ENCODE results near the gene SMCO1. TPM values are rescaled to one million over a fixed set of nuclear protein-coding genes. Genes with fewer than 3 reads are reported as not detected.
"Not testable (repeated sequence)": the region's sequence is repeated elsewhere in the genome, so short reads cannot be mapped to it uniquely, and the experiment has no call there.

The SMCO1 gene
- total and polyA plus RNA-seq, 2 of the 4 experiments (the other 2 are of a cell fraction), result not detected

GRCh38 chr3:196513697-196514349 is 1.3 kb downstream of the SMCO1 start:
- in situ Hi-C loops (cut with MboI; ENCODE audit: low sequenced_read_pairs) (loop anchor here (10.0 kb wide), 1 partner anchor 439 kb away; no protein-coding TSS in a partner anchor), dilution Hi-C loops (cut with HindIII; ENCODE audit: low sequenced_read_pairs, unreplicated experiment) (no loop called here), intact Hi-C loops (cut with micrococcal nuclease) (no loop called here)
- 81% methylated on average over 4 of the region's 8 CpGs; no CpG with 5 or more reads in 1 of the 2 experiments for WGBS, 2 experiments (ENCODE audit: extremely low coverage in 2 of 2, insufficient read length in 1 of 2)
- Histone ChIP-seq H4K8ac (ENCODE audit: low read depth in 2 of 2, low read length in 2 of 2) (0 out of 4 replicates have a peak overlapping the region, but pooled peaks of 1 of the 2 experiments have one; percentile 2), H3K18ac (ENCODE audit: low read depth, low read length) (no peak overlapping the region), H2BK120ac (ENCODE audit: low read depth, low read length) (0 out of 2 replicates have a peak overlapping the region, but pooled peaks have one; percentile 3), H3K4me3 (ENCODE audit: insufficient read depth, low read depth, low read length) (no peak overlapping the region), H3K14ac (replicated peaks; ENCODE audit: low read depth, low read length) (0 out of 2 replicates have a peak overlapping the region, but pooled peaks have one; percentile 12), H2BK20ac (ENCODE audit: low read depth, low read length) (no peak overlapping the region), H3K27me3 (ENCODE audit: control insufficient read depth, insufficient read depth, low read length) (no peaks in the 10 kb centered on the region), H3K56ac (ENCODE audit: extremely low read depth, insufficient read depth, low read length) (no peak overlapping the region), H2AK9ac (replicated peaks; ENCODE audit: low read depth, low read length, poor library complexity) (no peak overlapping the region), H4K5ac (ENCODE audit: low read depth, low read length) (no peak overlapping the region), H3K23ac (ENCODE audit: low read depth, low read length) (no peak overlapping the region), H4K91ac (ENCODE audit: insufficient read depth, low read depth, low read length) (no peak overlapping the region), H2AK5ac (ENCODE audit: low read depth, low read length) (no peak overlapping the region), H3K4ac (ENCODE audit: low read depth, low read length) (no peak overlapping the region), H3K9me1 (ENCODE audit: insufficient read depth, low read length) (no peaks in the 10 kb centered on the region; the same call in 1 of the 2 replicates), H3K36me3 (ENCODE audit: control insufficient read depth, insufficient read depth, low read length) (no peaks in the 10 kb centered on the region), H3K4me2 (ENCODE audit: low read depth, low read length) (peak overlapping the region; percentile 41; the same call in 1 of the 2 replicates), H2AFZ (replicated peaks; ENCODE audit: low read length, poor library complexity) (no peak overlapping the region), H2BK15ac (ENCODE audit: low read depth, low read length) (no peak overlapping the region), H3K4me1 (ENCODE audit: control insufficient read depth, insufficient read depth, low read length) (no peaks in the 10 kb centered on the region; the same call in 1 of the 2 replicates), H3K27ac (ENCODE audit: insufficient read depth, low read length) (no peak overlapping the region), H2BK5ac (ENCODE audit: low read depth, low read length, poor library complexity, severe bottlenecking) (no peak overlapping the region), H3K9me3 (ENCODE audit: control insufficient read depth, insufficient read depth, low read length) (peaks cover 10% of the 10 kb centered on the region), H3K79me1 (ENCODE audit: low read depth in 1 of 2, low read length in 2 of 2) (no peaks in the 10 kb centered on the region), H4K20me1 (ENCODE audit: insufficient read depth, low read length) (no peaks in the 10 kb centered on the region), H3K9ac (ENCODE audit: low read depth, low read length) (no peak overlapping the region)
- CTCF ChIA-PET, result interaction anchor here (0.6 kb wide), 1 partner anchor 231 kb away, joined by 6 read pairs; no protein-coding TSS in a partner anchor
- TF ChIP-seq MAZ (IDR thresholded peaks at IDR 0.05; ENCODE audit: borderline replicate concordance, low read depth, low read length) (no peak), MAFK (IDR thresholded peaks at IDR 0.05; ENCODE audit: low read depth, low read length) (no peak), MXI1 (IDR thresholded peaks at IDR 0.05; ENCODE audit: borderline replicate concordance, low read depth, low read length) (no peak), FOS (IDR thresholded peaks at IDR 0.05; ENCODE audit: low read depth, low read length) (peak; percentile 26; the same call in 1 of the 2 replicates)
- BruUV-seq (replicated peaks), result no TSS peak
- DNase-seq (peak; percentile 64), ATAC-seq (ENCODE audit: low read depth) (peak; percentile 87)
- POLR2A ChIA-PET (ENCODE audit: unreplicated experiment), result no interaction called here

- CTCF ChIA-PET, result not testable (repeated sequence)
Measured at GRCh38 chr3:196511646-196512425, 3.3 kb downstream of the SMCO1 start.

More at GRCh38 chr3:196511646-196512425, 3.3 kb downstream of the SMCO1 start:
- H4K20me1 ChIP-seq (ENCODE audit: insufficient read depth, low read length); H2BK5ac ChIP-seq (ENCODE audit: low read depth, low read length, poor library complexity, severe bottlenecking); H3K9me1 ChIP-seq (ENCODE audit: insufficient read depth, low read length); H3K27me3 ChIP-seq (ENCODE audit: control insufficient read depth, insufficient read depth, low read length); BruUV-seq (replicated peaks); H2BK120ac ChIP-seq (ENCODE audit: low read depth, low read length); H3K14ac ChIP-seq (replicated peaks; ENCODE audit: low read depth, low read length); dilution Hi-C loops (cut with HindIII; ENCODE audit: low sequenced_read_pairs, unreplicated experiment); POLR2A ChIA-PET (ENCODE audit: unreplicated experiment); H3K4me3 ChIP-seq (ENCODE audit: insufficient read depth, low read depth, low read length); H3K18ac ChIP-seq (ENCODE audit: low read depth, low read length); H3K9ac ChIP-seq (ENCODE audit: low read depth, low read length); H3K56ac ChIP-seq (ENCODE audit: extremely low read depth, insufficient read depth, low read length); H3K23ac ChIP-seq (ENCODE audit: low read depth, low read length); H2BK15ac ChIP-seq (ENCODE audit: low read depth, low read length); H2AK5ac ChIP-seq (ENCODE audit: low read depth, low read length); H2BK20ac ChIP-seq (ENCODE audit: low read depth, low read length); H4K8ac ChIP-seq (ENCODE audit: low read depth in 2 of 2, low read length in 2 of 2); H3K4me2 ChIP-seq (ENCODE audit: low read depth, low read length); H3K79me1 ChIP-seq (ENCODE audit: low read depth in 1 of 2, low read length in 2 of 2); intact Hi-C loops (cut with micrococcal nuclease); H3K4ac ChIP-seq (ENCODE audit: low read depth, low read length); H3K27ac ChIP-seq (ENCODE audit: insufficient read depth, low read length); ATAC-seq (ENCODE audit: low read depth); H3K4me1 ChIP-seq (ENCODE audit: control insufficient read depth, insufficient read depth, low read length); H3K36me3 ChIP-seq (ENCODE audit: control insufficient read depth, insufficient read depth, low read length); H4K91ac ChIP-seq (ENCODE audit: insufficient read depth, low read depth, low read length); H2AFZ ChIP-seq (replicated peaks; ENCODE audit: low read length, poor library complexity); DNase-seq; H2AK9ac ChIP-seq (replicated peaks; ENCODE audit: low read depth, low read length, poor library complexity); H3K9me3 ChIP-seq (ENCODE audit: control insufficient read depth, insufficient read depth, low read length); H4K5ac ChIP-seq (ENCODE audit: low read depth, low read length): not testable (repeated sequence)
- WGBS, 2 experiments (ENCODE audit: extremely low coverage in 2 of 2, insufficient read length in 1 of 2), result 85% methylated on average over 5 of the region's 15 CpGs; no CpG with 5 or more reads in 1 of the 2 experiments
- in situ Hi-C loops (cut with MboI; ENCODE audit: low sequenced_read_pairs), result loop anchor here (10.0 kb wide), 1 partner anchor 437 kb away; no protein-coding TSS in a partner anchor
